Measurements from ENCODE around the gene CUL3.

The CUL3 gene

DNA sequence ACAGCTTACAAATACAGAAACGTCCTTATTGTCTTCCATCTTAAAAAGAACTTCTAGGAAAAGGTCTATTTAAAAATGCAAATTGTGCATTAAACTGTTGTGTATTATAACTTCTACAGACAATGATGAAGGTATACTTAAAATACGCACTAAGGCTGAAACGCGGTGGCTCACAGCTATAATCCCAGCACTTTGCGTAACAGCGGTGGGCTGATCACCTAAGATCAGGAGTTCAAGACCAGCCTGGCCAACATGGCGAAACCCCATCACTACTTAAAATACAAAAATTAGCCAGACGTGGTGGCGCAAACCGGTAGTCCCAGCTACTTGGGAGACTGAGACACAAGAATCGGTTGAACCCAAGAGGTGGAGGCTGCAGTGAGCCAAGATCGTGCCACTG is 4.9 kb downstream of the CUL3 start:
- DNase-seq (ENCODE audit: low read depth in 3 of 3), result no peak

DNA sequence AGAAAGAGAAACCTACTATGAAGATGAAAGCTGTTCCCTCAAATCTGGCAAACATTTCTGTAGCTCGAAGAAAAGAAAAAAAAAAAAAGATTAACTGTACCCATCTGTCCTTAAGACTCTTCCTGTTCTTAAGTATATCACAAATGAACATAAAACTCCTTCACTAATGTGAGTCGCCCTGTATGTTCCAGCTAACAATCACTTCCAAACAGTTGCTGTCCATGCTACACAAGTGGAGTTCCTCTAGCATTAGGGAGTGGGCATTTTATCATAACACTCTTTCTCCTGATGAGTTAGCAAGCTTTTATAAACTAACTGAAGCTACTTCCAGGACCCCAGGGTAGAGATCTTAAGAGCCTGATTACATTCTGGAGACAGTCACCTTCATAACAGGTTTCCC is 5.8 kb downstream of the CUL3 start:
- no peak for DNase-seq (ENCODE audit: low read depth in 3 of 3)

DNA sequence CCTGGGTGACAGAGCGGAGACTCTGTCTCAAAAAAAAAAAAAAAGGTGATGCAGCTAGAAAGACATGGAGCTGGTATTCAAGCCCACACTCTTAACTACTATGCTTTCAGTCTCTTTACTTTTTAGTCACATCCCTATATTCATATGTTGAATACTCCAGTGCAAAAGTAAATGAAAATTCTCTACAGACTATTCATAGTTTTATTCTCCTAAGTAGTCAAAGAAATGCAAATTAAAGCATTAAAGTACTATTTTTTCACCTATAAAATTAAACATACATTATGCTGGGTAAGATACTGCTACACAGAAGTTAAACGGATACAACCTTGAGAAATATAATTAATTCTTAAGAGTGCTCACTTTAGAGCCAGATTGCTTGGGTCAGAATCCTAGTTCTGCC is 7.6 kb downstream of the CUL3 start:
- DNase-seq (ENCODE audit: low read depth in 3 of 3), result no peak

DNA sequence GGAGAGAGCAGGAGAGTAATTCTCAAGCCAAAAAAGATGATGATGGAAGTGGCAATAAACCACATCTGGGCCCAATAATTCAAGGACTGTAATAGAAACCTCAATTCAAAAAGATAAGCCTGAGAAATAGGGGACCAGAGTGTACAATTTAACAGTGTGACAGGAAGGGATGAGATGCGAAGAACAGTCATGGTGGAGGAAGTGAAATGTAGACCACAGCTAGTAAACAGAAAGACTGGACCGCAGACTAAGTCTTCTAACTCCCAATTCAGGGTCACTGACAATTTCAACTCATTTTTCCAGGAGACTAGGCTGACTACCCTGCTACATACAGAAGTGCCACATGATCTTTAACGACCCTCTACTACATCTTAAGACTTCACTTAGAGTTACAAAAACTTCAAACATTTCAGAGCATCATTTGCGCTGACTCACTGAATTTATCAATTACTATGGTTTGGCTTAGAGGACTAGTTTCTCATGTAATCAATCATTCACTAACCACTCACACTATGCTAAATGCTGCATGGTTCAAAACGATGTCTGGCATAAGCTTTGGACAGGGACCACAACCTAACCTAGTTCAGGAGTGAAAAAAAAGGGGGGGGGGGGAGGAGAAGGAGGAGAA is 9.0 kb downstream of the CUL3 start:
- no peak for DNase-seq (ENCODE audit: low read depth in 3 of 3)

DNA sequence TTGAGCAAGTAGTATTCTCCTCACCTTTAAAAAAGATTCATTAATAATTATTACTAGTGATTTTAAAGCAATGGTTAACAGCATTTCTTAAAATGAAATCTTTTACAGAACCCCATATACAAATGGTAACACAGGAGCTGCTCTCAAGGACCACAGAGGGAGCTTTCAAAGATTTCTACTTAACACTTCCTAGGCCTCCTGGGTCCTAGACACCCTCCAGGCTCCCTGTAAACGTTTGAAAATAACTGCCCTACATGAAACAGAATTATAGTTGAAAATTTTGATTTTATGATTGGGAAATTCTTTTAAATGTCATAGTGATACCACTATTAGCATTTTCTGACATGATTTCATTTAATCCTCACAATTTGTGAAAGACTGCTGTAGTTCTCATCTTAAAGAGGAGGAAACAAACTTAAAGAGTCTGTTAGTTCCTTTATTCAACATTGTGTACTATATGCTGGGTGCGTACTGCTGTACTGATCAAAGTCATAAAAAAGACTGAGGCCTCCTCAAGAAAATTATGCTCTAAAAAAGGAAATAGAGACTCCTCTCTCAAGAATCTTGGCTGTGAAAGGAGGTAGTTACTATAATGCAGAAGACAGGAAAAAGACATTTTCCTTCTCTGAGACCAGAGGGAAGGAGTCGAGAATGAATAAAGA is 10.6 kb downstream of the CUL3 start:
- no peak for DNase-seq (ENCODE audit: low read depth in 3 of 3)

DNA sequence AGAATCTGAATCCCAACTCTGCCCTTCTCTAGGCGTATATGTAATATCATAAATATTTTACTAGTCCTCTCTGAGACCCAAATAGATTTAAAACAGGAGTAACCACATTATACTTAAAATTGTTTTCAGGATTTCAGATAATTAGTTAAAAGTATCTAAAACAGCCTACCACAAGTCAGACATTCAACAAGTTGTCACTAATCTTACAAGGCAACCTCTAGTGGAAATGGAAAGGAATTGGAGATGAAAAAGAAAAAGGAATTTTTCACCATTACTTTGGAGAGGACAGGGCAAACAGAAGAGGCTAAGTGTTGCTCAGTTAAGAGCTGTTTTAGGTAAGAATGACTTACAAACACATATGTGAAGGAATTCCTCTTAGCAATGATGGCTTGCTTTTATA is 11.4 kb downstream of the CUL3 start:
- DNase-seq (ENCODE audit: low read depth in 3 of 3), result no peak

DNA sequence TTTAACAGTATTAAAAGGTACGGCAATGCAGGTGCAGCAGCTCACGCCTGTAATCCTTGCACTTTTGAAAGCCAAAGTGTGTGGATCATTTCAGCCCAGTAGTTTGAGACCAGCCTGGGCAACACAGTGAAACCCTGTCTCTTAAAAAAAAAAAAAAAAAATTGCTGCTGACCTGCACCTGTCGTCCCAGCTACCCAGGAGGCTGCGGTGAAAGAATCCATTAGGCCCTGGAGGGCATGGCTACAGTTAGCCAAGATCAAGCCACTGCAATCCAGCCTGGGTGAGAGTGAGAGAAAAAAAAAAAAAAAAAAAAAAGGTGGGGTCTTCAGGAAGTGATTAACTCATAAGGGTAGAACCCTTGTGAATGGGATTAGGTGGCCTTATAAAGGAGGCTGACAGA is 12.8 kb downstream of the CUL3 start:
- no peak for DNase-seq (ENCODE audit: low read depth in 3 of 3)

DNA sequence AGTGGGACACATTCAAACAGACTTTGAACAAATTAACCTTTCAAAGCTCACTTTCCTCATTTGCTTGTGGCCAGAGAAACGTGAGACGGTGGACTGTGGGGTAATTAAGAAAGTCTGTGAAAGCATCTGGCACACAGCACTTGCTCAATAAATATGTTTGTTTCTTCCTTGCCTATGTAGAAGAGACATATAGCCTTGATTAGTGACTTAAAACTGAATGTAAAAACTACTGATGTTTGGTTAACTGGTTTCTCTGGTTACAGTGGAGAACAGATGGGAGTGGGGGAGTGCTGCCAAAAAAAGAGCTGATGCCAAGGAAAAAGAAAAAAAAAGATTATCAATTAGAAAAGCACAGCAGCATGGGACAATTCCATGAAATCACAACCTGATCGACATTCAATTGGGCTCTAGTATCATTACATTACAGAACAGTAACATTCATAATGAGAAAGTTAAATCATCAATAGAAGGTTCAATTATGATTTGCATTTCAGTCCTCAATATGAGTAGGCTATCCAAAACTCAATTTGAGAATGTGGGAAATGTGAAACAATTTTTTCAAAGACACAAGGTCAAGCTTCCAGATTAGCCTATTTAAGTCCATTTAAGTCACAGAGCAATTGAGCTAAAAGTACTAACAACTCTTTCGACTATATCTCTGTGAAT is 14.7 kb downstream of the CUL3 start:
- DNase-seq (ENCODE audit: low read depth in 3 of 3), result no peak

- DNase-seq (ENCODE audit: low read depth in 3 of 3), result no peak
Measured at GRCh38 chr2:224569654-224570053, 15.5 kb downstream of the CUL3 start.

- no peak for DNase-seq (ENCODE audit: low read depth in 3 of 3)
Measured at GRCh38 chr2:224565452-224566035, 19.6 kb downstream of the CUL3 start.

DNA sequence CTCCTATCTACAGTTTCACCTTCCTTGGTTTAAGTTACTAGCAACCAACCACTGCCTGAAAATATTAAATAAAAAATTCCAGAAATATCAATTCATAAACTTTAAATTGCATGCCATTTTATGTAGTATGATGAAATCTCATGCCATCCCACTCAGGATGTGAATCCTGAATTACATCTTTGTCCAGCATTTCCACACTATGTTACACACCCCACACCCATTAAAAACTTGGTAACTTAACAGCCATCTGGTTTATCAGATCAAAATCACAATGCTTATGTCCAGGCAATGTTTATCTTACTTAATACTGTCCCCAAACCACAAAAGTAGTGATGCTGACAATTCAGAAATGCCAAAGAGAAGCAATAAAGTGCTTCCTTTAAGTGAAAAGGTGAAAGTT is 21.6 kb downstream of the CUL3 start:
- DNase-seq (ENCODE audit: low read depth in 3 of 3), result no peak

DNA sequence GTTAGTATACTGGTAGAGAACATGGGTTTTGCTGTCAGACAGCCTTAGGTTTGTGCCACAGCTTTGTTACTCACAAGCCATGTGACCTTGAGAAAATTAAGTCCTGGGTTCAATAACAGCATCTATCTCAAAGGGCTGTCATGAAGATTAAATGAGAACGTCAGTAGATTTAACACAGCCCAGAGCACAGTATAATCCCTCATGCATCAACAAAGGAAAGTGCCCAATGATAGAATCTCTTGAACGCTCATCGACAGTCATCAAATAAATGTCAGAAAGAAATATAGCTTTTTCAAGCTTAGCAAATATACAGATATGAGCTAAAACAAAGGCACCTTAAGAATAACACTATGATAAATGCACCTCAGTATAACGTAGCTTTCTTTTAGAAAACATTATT is 22.3 kb downstream of the CUL3 start:
- DNase-seq (ENCODE audit: low read depth in 3 of 3), result no peak

DNA sequence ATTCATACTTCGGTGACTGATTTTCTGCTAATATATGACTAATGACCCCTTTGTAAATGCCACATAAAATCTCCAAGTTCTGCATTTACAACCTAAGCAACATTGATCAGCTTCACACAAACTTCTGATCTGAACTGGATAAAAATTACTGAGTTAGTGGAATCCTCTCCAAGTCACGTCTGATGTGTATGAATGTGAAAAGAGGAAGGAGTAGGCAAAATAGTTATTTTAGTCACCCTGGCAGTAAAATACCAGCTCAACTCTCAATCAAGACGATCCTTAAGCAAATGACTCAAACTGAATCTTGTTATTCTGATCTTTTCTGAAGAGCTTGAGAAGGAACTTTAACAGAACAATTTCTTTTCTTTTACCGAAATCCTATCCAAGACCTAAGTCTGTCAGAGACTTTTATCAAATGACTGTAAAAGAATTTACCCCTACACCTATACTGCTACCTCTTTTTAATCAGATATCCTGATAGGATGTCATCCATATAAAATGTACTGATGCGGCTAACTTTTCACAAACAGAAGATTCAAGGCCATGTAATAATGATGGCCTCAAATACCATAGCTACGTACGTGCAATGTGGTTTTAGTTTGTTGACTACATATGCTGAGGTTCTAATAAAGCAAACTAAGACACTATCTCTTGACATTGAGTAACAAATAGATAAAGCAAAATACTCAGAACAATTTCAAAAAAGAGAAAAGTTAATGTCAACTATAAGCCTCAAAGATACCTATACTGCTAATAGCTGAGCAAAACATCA is 23.7 kb downstream of the CUL3 start:
- no peak for DNase-seq (ENCODE audit: low read depth in 3 of 3)

GRCh38 chr2:224560549-224560948 is 24.6 kb downstream of the CUL3 start:
- no peak for DNase-seq (ENCODE audit: low read depth in 3 of 3)

GRCh38 chr2:224557610-224558009 is 27.6 kb downstream of the CUL3 start:
- no peak for DNase-seq (ENCODE audit: low read depth in 3 of 3)

DNA sequence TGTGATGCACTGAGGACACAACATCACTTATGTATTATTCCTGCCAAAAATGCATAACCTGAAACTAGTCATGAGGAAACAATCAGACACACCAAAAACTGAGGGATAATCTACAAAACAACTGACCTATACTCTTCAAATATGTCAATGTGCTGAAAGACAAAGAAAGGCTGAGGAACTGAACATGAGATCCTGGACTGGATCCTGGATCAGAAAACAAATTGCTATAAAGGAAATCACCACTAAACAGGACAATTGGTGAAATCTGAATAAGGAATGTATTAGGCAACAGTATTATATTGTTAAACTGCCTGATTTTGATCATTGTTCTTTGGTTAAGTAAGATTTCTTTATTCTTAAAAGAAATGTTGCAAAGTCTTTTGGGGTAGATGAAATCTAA is 28.8 kb downstream of the CUL3 start:
- no peak for DNase-seq (ENCODE audit: low read depth in 3 of 3)

DNA sequence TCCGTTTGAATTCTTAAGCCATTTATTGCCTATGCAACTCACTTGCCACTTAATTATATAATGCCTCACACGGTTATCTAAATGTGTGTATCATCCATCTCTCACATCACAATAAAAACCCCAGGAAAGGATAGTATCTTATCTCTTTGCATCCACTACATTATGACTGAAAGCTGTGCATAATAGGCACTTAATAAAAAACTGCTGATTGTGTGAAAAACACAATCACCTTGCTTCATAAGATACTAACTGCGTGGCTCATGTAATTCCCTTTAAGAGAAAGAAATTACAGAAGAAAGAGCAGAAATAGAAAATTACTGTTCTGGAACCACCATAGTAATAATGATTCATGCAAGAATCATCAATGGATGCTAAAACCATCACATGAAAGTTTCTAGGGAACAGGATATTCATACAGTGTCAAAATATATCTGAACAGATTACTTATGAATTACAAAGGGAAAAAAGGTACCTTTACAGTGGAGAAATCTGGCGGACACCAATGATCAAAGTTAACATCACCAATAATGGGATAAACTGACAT is 29.3 kb downstream of the CUL3 start:
- no peak for DNase-seq (ENCODE audit: low read depth in 3 of 3)

GRCh38 chr2:224552771-224553170 is 32.4 kb downstream of the CUL3 start:
- DNase-seq (ENCODE audit: low read depth in 3 of 3), result no peak

DNA sequence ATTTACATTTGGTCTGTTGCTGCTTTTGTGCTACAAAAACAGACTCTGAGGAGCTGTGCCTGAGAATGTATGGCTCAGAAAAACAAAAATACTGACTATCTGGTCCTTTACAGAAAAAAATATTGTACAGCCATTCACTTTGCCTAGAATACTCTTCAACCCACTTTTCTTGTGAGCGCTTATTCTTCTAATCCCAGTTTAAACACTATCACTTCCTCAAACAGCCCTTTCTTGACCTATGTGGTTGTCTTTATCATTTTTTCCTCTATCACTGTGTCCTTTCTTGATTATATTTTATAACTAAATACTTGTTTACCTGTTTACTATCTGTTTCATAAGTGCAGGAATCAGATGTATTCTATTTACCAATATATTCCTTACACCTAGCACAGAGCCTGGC is 33.5 kb downstream of the CUL3 start:
- no peak for DNase-seq (ENCODE audit: low read depth in 3 of 3)

DNA sequence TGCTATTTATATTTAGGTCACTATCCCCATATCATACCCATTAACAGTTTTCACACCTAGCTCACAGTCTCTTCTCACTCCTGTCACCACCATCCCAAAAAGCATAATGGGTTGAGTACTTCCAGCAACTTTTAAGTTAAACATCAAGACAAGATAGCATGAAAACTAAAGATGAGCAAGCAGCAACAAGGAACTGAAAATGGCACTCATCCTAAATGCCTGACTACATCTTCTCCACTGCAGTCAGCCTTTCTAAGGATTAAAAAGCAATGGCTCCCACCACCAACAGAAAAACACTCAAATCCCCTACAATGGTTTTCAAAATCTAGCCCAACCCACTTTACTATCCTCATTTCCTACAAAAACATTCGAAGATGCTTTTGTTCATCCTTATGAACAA is 38.2 kb downstream of the CUL3 start:
- DNase-seq (ENCODE audit: low read depth in 3 of 3), result no peak

DNA sequence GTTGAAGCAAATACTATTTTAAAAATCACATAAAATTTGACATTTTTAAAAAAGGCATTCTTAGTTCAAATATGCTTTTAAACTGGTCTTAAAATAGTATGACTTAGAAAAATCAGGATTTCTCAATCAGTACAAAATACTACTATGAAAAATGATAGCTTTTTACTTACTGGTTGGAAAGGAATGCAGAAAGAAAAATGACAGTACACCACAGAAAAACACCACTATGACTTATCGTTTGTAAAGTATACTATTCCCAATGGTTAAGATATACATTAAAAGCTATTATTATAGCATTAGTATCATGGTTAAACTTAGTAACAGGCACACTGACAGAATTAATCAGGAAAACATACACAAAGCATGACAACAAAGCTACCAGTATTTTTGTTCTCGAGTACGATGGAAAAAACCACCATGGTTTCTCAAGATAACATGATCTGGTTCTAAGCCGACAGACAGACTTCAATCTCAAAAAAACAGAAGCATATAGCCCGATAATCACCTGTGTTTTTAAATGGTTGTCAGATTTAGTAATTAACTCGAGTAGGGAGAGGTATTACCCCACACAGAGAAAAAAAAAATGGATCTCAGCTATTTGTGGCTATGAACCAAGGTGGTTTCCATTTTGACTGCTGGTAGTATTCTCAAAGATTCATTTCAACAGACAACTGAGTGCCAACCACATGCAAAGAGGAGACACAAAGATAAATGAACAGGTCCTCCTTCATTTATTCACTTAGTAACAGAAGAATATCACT is 39.1 kb downstream of the CUL3 start:
- no peak for DNase-seq (ENCODE audit: low read depth in 3 of 3)

Measured in stimulated activated CD4-positive, alpha-beta T cell treated with anti-CD3 and anti-CD28 coated beads, TNF-alpha, amount 100 ng/mL, for 48 hours (primary cell).